DMS153 treated with DMSO at 0.1 percent for 48 hours (cell line): ENCODE results near the gene C19orf81.

Experiments
- DNase-seq: peaks from one replicate; lab custom pipeline; 2025; ENCODE audit not compliant: unreplicated experiment; lab: John Stamatoyannopoulos, UW

The C19orf81 gene

DNA sequence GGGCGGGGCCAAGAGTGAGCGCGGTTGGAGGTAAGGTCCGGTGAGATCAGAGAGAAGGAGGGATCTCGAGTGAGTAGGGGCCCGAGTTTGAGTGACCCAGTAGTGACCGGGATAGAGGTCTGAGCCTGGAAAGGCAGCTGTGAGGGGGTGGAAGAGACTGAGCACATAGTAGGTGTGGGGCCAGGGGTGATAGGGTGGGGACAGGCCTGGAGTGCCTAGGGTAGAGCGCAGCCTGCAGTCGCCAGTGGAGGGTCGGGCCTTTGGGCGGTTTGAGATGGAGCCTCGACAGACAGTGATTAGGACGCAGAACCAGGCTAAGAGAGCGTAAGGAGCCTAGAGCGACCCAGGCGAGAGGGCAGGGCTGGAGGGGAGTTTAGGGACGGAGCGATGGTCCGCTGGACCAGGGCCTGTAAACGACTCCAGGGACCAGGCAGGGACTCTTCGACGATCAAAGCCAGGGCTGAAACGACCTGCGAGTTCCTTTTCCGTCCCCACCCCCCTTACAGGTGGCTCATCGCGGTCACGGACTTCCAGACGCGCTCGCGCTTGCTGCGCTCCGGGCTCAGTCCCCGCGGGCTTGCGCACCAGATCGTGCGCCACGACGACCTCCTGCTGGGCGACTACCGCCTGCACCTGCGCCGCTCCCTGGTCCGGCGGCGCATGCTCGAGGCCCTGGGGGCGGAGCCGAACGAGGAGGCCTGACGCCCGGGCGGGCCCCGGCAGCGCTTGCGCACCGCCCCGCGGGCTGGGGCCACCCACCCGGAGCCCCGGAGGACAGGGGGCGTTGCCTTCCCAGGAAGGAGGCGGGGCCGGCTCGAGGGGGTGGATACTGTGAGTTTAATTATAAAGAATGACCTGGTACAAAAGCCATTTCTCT, 9.4 kb downstream of the C19orf81 start:
- no peak for DNase-seq

DNA sequence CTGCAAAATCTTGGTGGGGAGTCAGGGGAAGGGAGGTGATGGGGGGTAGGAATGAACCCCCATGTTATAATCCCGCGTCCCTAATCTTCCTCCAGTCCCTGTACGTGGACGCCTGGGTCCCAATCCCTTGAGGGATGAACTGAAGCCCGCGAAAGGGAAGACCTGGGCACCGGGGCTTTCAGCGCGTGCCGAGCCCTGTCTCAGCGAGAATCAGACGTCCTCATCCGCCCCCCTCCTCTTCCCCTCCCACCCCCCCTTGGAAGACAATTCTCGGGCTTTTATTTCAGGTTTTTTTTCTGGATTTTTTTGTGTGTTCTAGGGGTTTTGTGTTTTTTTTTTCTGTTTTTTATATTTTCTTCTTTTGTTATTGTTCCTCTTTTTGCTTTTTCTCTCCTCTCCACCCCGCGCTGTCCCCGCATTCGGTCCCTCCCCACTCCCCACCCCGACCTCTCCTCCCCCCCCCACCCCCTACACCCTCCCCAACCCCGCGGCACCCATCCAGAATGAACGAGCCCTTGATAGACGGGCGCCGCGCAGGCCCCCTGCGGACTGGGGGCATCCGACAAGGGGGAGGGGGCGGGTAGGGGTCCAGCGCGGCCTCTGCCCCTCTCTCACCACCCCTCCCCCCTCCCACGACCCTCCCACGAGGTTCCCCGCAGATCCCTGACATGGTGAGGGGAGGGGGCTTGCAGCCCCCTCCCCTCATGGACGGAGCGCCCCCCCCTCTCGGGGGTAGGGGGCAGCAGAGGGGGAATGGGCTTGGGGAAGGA, 10.3 kb downstream of the C19orf81 start:
- DNase-seq = no peak

DNA sequence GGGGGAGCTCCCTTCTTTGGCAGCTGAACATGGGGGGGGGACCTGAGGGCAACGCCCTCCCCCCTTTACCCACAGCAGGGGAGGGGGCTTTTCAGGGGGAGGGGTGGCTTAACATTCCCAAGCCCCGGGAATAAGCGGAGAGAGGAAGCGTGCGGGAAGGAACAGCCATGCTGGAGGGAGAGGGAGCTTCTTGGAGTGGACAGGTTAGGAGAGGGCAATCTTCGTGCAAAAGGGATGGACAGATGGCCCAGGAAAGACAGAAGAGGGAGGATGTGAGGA, 10.8 kb downstream of the C19orf81 start:
- DNase-seq = no peak

DNA sequence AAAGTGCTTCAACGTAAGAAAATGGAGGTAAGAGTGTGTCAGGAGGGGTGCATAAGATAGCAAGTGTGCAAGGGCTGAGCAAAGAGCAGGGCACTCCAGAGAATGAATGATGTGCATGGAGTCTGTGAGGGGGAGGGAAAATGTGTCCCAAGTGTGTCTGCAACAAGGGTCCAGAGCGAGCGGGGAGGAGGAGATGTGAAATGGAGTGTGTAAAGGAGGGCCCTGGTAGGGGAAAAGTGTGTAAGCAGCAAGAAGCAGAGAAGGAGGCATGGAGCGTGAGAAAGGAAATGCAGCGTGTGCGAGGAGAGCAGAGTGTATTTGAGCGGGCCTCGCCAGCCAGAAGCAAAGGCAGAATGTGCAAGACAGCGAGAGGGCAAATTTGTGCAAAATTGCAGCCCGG, 11.8 kb downstream of the C19orf81 start:
- DNase-seq = no peak

DNA sequence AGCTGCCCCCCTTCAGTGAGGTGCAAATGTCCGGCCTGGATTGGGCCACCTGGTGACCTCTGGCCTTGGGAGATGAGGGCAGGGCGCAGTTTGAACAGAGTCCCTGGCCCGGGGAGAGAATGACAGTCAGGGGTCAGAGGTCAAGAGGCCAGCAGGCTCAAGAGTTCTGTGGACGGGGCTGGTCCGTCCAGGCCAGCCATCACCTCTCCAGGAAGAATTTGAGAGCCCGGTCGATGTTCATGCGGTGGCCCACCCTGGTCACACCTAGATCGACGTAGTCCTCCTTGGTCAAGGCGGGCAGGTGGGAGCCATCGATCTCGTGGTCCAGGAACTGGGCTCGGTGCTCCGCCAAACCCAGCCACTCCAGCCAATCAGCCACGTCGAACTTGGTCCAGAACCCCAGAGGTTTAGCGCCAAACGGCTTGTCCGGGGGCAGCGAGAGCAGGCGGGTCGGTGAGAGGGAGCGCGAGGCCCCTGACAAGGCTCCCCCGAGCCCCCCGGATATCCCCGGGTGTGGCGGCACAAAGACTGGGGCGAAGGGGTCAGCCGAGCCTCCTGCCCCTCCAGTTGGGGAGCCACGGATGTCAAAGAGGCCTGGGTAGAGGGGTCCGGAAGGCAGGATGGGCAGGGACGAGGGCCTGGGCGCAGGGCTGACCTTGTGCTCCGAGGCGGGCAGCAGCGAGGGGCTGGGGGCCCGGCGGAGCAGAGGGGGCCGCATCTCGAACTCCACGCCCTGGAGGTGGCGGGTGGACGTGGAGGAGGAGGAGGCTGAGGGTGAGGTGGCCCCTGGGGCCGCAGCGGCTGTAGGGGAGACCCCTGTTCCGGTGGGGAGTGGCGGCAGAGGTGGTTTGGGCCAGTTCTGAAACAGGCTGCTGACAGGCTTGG, 12.8 kb downstream of the C19orf81 start:
- DNase-seq = no peak

DNA sequence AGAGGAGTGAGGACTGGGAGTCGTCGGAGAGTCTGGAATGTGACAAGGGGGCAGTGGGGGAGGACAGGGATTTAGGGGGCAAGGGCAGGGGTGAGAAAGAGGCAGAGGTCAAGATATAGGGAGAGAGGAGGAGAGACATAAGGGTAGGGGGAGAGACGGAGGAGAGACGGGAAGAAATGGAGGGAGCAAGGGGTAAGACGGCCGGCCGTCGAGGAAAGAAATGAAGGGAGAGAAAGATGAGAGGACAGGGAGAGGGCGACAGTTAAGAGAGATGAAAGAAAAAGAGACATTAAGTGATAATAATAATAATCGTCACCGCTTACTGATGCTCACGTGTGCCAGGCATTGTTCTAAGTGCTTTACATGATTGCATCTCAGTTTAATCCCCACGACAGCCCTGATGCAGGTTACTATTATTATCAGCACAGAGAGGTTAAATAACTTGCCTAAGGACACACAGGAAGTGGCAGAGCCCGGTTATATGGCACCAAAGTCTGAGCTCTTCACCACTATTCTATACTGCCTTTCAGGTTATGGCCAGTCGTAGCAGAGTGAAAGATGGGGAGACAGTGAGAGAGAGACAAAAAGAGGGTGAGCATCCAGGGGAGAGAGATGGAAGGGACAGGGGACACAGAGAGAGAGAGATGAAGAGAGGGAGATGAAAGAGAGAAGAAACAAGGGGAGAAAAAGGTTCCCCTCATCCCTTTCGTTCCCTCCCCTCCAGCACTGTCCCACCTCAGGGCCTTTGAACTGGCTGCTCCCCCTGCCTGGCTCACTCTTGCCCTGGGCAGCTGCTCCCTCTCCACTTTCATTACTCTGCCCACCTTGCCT, 13.6 kb downstream of the C19orf81 start:
- DNase-seq = no peak

DNA sequence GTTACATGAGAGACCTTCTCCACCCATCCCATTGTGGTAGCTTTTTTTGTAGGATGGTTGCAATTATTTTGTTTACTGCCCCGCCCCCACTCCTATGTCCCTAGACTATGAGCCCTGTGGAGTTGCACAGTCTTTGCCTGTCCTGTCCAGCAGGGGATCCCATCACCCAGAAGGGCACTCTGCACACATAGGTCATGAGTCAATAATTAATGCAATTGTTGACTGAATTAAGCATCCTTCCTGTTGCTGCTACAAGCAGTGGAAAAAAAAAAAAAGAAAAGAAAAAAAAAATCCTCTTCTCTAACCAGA, 14.2 kb downstream of the C19orf81 start:
- DNase-seq = no peak

DNA sequence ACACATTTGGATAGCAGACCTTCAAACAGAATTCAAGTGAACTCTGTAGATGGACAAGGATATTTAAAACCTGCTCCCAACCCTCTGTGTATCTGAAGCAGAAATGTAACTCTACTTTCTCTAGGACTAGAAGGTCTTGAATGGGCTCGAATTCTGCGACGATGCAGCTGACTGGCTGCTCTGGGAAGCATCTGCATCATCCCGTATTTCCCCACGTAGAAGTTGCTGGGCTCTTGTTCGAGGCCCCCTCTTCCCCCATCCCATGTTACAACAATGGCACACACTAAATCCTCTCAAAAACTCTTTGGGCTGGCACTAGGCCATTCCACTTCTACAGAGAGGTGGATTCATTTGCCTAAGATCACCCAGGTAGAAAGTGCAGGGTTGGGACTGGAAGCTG, 15.0 kb downstream of the C19orf81 start:
- DNase-seq = no peak

DNA sequence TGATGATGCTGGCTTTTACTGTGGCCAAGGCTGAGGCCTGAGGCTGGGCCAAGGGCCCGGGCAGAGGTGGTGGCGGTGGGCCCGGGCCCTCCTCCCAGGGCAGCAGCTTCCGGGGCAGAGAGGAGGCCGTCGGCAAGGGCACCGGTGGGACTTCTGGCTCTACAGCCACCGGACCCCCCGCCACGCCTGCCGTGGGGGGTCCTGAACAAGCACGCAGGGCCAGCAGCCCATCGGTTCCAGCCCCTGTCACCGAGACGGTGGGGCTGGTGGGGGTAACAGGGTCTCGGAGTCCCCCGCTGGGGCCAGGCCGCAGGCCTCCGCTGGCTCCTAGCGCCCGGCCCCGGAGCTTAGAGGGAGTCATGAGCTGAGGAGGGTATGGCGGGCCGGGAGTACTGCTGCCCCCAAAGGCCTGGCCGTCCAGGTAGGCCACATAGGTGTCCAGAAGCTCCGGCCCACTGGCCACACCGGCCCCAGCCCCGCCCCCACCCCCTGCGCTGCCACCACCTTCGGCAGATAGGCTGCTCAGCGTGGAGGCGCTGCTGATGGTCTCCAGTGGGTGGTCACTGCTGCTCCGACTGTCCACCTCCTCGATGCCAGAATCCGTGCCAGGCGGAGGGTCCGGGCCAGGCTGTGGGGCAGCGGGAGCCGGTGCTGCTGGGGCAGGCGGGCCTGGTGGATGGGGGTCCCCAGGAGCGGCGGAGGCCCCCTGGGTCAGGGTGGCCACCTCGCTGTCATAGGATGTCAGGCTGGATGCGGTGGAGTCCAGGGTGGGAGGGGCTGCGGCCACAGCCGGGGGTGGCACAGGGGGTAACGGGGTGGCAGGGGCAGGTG, 17.3 kb downstream of the C19orf81 start:
- DNase-seq = no peak

DNA sequence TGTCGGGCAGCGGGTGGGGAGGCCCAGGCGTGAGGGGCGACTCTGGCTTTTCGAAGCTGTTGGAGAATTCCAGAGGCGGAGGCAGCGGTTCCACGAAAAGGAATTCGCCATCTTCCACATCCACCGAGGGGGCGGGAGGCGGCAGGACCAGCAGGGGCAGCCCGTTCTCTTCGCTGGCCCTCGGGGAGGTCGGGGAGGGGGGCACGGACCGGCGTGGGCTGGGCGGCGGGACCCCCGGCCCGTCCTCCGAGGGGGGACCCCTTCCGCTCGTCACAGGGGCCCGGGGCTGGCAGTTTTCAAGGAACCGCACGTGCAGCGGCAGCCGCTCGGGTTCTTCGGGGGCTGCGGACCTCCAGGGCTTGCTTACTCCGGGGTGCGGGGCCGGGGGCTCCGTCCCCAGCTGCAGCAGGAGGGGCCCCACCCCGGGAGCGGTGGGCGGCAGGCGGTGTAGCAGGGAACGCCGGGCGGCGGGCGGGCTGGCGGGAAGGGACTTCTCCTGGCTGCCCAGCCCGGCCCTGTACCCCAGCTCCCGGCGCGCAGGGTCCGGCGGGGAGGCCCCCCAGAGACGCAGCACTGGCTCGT, 18.0 kb downstream of the C19orf81 start:
- DNase-seq = no peak

DNA sequence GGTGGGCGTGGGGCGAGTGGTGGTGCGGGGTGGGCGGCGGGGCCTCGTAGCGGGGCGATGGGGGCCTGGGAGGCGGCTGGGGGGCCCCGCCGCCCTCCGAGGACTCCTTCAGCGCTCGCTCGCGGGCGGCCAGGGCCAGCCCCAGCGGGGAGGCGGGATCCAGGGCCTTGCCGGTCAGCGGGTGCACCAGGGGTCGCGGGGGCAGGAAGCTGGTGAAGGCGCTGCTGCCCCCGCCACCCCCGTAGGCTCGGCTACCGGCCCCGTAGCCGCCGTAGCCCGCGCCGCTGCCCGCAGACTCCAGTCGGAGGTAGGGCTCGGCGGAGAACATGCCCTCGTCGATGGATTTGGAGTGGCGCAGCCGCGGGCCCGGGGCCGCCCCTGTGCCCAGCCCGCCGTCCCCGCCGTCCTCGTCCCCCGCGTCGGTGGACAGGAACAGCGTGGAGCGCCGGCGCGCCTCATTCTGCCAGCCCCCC, 18.6 kb downstream of the C19orf81 start:
- DNase-seq = no peak

DNA sequence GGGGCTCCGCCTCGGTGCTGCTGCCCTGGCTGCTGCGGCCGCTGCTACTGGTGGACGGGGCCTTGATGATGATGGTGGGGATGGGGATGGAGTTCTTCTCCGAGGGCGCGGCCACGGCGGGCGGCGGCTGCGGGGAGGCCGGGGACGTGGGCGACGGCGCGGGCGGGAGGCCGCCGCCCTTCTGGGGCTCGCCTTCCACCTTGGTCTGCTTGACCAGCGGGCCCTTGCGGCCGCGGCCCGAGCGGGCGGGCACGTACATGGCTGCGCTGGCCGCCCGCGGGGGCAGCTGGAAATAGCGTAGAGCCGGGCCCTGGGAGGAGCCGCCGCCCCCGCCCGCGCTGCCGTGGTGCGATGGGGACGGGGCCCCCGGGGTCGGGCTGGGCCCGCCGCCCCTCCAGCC, 19.2 kb downstream of the C19orf81 start:
- DNase-seq = no peak

DNA sequence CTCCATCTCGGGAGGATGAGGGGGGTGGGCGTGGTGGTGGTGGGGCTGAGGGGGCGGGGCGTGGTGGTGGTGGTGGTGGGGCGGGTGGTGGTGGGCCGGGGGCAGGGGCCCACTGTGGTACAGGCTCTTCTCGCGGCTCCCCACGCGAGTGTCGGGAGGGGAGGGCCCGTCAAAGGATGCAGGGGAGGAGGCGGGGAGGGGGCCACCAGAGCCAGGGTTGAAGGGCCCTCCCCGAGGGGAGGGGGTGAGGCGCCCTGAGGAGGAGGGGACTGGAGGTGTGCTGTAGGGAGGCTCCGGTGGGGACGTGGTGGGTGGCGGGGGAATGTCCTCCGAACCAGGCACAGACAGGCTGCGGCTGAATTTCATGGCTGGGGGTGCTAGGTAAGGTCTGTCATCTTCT, 19.6 kb downstream of the C19orf81 start:
- DNase-seq = no peak

DNA sequence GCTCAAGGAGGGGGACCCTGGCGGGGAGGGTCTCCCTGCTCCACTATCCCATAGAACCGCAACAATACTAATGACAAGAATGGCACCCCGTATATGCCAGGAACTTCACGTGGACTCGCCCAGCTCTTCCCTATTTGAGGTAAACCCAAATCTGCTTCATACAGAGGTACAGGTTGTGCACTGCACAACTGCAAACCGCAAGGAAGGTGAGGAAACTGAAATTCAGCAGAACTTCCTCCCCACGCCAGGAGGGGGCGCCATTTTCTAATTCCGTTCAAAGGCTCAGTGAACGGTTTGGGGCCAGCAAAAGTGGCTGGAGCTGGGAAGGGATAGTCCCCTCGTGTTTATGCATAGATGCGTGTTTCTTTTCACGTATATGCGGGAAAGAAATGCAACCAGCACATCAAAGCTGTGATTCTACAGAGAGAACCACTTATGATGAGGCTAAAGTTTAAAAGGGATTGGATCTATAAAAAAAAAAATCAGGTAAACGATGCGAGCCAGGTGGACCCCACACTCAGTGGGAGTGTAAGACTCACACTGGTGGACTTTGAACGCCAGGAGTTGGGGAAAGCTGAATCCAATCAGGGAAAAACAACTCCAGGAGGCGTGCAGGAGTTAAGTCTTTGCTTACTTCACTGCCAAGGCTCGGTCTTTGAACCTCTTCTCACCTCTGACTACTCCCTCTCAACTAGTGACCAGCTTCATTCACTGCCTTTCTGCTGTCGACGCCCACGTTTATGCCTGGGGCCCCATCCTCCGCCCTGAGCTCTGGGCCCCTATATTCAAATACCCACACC, 20.3 kb downstream of the C19orf81 start:
- no peak for DNase-seq

DNA sequence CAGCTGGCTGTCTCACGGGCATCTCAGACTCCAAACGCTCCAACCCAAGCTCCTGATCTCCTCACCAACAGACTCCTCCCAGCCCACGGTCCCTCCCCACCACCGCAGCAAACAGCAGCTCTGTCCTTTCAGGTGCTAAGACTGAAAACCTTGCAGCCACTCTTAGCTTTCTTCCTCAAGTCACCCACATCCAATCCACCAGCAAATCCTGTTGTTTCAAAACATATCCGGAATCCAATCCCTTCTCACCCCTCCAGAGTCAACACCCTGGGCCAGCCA, 20.8 kb downstream of the C19orf81 start:
- no peak for DNase-seq

DNA sequence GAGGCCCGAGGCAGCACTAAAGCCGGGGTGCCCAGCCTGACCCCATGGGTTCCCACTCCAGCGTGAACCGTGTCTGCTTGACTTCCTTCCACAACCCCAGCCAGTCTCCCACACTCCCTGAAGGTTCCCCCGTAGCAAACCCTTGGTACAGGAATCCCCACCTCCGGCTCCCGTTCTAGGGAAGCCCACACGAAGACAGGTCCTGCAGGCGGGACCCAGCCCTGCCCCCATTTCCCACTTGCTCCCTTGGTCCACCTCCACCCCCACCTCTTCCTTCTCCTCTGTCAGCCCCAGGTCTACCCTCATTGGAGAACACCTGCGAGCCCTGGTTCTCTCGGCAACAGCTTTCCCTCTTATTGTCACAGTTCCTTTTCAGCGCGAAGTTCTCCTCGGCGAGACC, 23.9 kb downstream of the C19orf81 start:
- no peak for DNase-seq

DNA sequence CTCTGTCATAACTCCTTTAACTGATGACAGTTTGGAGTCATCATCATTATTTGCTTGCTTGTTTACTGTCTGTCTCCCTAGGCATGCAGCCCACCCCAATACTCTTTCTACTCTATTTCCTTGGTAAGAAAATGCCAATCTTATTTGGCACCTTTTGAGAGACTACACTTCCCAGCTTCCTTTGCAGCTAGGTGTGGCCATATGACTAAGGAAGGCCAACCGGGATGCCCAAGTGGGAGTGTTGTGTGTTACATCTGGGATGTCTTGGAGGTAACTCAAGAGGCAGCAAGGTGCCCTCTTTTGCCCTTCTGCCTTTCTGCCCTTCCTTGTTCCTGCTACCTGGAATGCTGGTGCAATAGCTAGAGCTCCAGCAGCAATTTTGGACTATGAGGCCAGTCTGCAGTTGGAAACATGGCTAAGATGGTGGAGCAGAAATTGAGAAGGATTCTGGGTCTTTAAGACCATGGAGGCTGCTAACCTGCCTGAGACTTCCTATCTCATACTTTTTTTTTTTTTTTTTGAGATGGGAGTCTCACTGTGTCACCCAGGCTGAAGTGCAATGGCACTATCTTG, 27.5 kb downstream of the C19orf81 start:
- DNase-seq = no peak

DNA sequence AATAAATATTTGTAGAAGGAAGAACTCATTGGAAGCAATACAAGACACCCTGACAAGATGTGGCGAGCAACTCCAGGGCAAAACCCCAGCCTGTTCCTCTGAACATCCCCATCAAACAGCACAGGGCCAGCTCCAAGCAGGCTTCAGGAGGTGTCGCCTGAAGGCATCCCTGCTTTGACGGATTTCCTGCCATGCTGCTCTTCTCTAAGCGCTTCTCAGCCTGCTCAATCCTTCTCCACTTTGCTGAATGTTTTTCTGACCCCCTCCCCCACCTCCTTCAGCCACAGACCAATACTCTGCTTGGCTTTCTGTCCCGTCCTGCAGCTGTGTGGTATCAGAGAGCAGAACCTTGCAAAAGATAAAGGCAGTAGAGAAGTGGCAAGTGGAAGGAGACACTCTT, 28.4 kb downstream of the C19orf81 start:
- no peak for DNase-seq

DNA sequence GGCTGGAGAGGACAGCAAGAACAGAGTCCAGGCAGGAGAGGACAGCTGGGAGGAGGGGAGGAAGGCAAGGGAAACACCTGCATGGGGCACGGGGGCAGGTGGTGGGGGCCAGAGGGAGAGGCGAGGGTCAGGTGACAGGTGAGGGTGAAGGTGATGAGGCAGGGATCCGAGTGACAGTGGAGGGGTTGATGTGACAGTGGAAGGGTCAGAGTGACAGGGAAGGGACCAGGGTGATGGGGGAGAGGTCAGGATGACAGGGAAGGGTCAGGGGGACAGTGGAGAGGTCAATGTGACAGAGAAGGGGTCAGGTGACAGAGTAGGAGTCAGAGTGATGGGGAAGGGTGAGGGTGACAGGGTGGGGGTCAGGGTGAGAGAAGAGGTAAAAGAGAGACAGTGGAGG, 29.1 kb downstream of the C19orf81 start:
- DNase-seq = no peak
